HepG2 (cell line): ENCODE data around the gene KIF6.

ENCODE experiments used
- SOX13 ChIP-seq, 3 experiments: fragments of 450-650 bp in 1 of 3; sonication (generic) in 1 of 3; formaldehyde crosslinking in 1 of 3; IDR thresholded peaks in 2 of 3; conservative IDR thresholded peaks in 1 of 3; 2 replicates each; pipeline versions ENCODE4 v1.5.0 to v1.6.1; 2016 to 2020; ENCODE audit warnings: antibody characterized with exemption in 1 of 3, mild to moderate bottlenecking in 1 of 3, missing compliant biosample characterization in 1 of 3, missing genetic modification reagents in 1 of 3, moderate library complexity in 1 of 3
- TF ChIP-seq, protein P1 (sequence below): sonication (generic); formaldehyde crosslinking; IDR thresholded peaks from 2 replicates; pipeline ENCODE4 v1.4.0; 2020; ENCODE audit warnings: mild to moderate bottlenecking, missing genetic modification reagents
- TF ChIP-seq, protein P2 (sequence below): sonication (generic); formaldehyde crosslinking; IDR thresholded peaks from 2 replicates; pipeline ENCODE4 v1.4.0; 2020; ENCODE audit warnings: missing genetic modification reagents, mild to moderate bottlenecking, borderline replicate concordance

DNA sequence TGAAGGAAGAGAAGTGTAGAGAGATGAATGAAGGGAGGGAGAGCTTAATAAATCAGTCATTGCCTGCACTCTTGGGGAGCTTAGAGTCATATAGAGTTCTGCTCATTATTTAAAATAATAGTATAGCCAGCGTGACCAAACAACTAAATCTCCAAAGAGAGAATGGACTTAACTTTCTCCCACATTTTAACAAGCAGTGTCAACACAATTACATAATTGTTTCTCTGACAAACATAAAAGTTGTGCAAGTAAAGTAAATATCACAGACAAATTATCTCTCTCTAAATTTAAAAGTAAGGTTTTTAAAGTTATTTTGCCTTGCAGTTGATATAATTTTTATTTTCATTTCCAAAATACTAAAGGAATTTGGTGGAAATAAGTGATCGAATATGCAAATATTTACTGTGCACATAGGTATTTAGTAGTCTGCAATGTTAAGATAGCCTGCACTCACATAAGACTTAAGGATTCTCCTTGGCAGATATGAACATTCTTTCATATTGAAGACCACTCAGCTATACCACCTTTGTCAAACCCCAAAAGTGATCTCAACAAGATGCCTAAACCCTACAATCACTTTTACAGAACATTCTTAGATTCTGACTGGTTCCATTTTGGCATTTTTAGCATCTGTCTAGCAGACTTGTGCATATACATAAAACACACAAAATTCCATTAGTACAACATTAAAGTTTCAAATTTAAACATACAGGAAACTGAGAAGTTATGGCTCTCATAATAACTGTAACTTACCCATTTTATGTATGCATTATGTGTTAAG is 67.7 kb downstream of the KIF6 start:
- TF ChIP-seq, protein P1, sequence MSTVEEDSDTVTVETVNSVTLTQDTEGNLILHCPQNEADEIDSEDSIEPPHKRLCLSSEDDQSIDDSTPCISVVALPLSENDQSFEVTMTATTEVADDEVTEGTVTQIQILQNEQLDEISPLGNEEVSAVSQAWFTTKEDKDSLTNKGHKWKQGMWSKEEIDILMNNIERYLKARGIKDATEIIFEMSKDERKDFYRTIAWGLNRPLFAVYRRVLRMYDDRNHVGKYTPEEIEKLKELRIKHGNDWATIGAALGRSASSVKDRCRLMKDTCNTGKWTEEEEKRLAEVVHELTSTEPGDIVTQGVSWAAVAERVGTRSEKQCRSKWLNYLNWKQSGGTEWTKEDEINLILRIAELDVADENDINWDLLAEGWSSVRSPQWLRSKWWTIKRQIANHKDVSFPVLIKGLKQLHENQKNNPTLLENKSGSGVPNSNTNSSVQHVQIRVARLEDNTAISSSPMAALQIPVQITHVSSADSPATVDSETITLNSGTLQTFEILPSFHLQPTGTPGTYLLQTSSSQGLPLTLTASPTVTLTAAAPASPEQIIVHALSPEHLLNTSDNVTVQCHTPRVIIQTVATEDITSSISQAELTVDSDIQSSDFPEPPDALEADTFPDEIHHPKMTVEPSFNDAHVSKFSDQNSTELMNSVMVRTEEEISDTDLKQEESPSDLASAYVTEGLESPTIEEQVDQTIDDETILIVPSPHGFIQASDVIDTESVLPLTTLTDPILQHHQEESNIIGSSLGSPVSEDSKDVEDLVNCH = no peak
- TF ChIP-seq SOX13 (IDR thresholded peaks at IDR 0.05) (no peak), SOX13 (CRISPR knock-in tag; conservative IDR thresholded peaks at IDR 0.05 in 1 of 2, IDR thresholded peaks at IDR 0.05 in 1 of 2) (no peak)
- TF ChIP-seq, protein P2, sequence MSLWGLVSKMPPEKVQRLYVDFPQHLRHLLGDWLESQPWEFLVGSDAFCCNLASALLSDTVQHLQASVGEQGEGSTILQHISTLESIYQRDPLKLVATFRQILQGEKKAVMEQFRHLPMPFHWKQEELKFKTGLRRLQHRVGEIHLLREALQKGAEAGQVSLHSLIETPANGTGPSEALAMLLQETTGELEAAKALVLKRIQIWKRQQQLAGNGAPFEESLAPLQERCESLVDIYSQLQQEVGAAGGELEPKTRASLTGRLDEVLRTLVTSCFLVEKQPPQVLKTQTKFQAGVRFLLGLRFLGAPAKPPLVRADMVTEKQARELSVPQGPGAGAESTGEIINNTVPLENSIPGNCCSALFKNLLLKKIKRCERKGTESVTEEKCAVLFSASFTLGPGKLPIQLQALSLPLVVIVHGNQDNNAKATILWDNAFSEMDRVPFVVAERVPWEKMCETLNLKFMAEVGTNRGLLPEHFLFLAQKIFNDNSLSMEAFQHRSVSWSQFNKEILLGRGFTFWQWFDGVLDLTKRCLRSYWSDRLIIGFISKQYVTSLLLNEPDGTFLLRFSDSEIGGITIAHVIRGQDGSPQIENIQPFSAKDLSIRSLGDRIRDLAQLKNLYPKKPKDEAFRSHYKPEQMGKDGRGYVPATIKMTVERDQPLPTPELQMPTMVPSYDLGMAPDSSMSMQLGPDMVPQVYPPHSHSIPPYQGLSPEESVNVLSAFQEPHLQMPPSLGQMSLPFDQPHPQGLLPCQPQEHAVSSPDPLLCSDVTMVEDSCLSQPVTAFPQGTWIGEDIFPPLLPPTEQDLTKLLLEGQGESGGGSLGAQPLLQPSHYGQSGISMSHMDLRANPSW = no peak
